ENCODE results near the gene NDST4.

NDST4 gene

DNA sequence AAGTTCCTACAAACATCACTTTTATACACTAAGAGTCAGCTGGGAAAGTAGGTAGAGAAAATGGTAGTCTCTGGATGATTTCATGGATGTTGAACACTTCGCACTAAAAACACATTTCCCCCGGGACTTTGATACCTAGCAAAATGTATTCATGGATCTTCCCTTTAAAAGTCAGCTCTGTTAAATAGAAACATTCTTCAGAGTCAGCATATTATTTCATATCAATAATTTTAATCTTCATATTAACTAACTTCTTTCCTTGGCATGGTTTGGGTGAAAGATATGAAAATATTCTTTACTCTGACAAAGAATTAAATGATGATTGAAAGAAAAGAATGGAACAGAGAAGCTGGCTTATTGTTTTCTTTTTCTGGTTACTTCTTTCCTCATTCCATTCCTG, 185.5 kb downstream of the NDST4 start:
- Histone ChIP-seq H3K4me3 (replicated peaks; ENCODE audit: insufficient read depth, low read length) (no peak overlapping the region), H3K27ac (replicated peaks) (no peak overlapping the region), H3K27me3 (ENCODE audit: insufficient read depth, poor library complexity, severe bottlenecking) (no peaks in the 10 kb centered on the region)
- DNase-seq (ENCODE audit: low read depth in 1 of 2, low spot score in 1 of 2) = no peak
- TF ChIP-seq, protein P1, sequence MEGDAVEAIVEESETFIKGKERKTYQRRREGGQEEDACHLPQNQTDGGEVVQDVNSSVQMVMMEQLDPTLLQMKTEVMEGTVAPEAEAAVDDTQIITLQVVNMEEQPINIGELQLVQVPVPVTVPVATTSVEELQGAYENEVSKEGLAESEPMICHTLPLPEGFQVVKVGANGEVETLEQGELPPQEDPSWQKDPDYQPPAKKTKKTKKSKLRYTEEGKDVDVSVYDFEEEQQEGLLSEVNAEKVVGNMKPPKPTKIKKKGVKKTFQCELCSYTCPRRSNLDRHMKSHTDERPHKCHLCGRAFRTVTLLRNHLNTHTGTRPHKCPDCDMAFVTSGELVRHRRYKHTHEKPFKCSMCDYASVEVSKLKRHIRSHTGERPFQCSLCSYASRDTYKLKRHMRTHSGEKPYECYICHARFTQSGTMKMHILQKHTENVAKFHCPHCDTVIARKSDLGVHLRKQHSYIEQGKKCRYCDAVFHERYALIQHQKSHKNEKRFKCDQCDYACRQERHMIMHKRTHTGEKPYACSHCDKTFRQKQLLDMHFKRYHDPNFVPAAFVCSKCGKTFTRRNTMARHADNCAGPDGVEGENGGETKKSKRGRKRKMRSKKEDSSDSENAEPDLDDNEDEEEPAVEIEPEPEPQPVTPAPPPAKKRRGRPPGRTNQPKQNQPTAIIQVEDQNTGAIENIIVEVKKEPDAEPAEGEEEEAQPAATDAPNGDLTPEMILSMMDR (IDR thresholded peaks at IDR 0.05; ENCODE audit: insufficient read depth, low read length) = no peak
- no peak for TF ChIP-seq SPI1 (IDR thresholded peaks at IDR 0.05; ENCODE audit: borderline replicate concordance, low read depth)

DNA sequence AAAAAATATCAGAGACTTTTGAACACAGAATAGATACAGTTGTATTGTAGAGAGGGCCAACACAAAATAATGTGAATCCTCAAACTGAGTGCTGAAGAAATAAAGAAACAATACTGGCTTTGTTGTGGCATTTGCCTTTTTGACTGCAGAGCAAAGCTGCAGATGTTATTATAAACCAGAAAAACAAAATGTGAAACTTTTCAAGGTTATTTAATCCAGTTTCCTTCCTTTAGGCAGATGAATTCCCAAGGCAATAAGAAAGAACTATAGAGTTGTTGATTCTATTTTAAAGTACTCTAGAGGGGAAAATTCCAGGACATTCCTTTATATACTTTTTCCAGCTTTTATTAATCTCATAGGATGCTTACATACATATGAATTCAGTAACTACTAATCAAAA, 186.8 kb downstream of the NDST4 start:
- Histone ChIP-seq H3K27me3 (ENCODE audit: insufficient read depth, poor library complexity, severe bottlenecking) (no peaks in the 10 kb centered on the region), H3K4me3 (replicated peaks; ENCODE audit: insufficient read depth, low read length) (no peak overlapping the region), H3K27ac (replicated peaks) (no peak overlapping the region)
- TF ChIP-seq POLR2AphosphoS5 (IDR thresholded peaks at IDR 0.05; ENCODE audit: low read depth) = no peak
- TF ChIP-seq, protein P1 (IDR thresholded peaks at IDR 0.05; ENCODE audit: insufficient read depth, low read length) = no peak
- DNase-seq (ENCODE audit: low read depth in 1 of 2, low spot score in 1 of 2) = no peak

DNA sequence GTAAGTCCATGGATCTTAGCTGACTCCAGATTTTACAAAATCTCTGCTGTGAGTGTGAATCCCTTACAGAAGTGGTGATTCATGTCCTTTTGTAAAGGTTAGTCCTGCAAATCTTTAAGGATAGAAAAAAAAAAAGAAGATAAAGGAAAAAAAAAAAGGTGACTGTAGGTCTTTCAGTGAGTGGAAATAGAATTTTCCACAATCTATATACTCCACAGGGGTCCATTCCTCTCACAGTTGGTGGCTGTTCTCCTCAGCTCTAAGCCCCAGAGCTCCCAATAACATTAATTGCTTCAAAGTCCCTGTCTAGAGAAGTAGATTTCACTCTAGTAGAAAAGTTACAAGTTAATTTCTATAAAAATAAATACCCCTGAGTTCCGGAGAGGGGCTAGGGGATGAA, 189.1 kb downstream of the NDST4 start:
- TF ChIP-seq, protein P1 (IDR thresholded peaks at IDR 0.05; ENCODE audit: insufficient read depth, low read length) = no peak
- TF ChIP-seq POLR2AphosphoS5 (IDR thresholded peaks at IDR 0.05; ENCODE audit: low read depth) (no peak), GABPA (IDR thresholded peaks at IDR 0.05; ENCODE audit: low read depth) (no peak), SPI1 (IDR thresholded peaks at IDR 0.05; ENCODE audit: borderline replicate concordance, low read depth) (no peak)
- TF ChIP-seq, protein P2, sequence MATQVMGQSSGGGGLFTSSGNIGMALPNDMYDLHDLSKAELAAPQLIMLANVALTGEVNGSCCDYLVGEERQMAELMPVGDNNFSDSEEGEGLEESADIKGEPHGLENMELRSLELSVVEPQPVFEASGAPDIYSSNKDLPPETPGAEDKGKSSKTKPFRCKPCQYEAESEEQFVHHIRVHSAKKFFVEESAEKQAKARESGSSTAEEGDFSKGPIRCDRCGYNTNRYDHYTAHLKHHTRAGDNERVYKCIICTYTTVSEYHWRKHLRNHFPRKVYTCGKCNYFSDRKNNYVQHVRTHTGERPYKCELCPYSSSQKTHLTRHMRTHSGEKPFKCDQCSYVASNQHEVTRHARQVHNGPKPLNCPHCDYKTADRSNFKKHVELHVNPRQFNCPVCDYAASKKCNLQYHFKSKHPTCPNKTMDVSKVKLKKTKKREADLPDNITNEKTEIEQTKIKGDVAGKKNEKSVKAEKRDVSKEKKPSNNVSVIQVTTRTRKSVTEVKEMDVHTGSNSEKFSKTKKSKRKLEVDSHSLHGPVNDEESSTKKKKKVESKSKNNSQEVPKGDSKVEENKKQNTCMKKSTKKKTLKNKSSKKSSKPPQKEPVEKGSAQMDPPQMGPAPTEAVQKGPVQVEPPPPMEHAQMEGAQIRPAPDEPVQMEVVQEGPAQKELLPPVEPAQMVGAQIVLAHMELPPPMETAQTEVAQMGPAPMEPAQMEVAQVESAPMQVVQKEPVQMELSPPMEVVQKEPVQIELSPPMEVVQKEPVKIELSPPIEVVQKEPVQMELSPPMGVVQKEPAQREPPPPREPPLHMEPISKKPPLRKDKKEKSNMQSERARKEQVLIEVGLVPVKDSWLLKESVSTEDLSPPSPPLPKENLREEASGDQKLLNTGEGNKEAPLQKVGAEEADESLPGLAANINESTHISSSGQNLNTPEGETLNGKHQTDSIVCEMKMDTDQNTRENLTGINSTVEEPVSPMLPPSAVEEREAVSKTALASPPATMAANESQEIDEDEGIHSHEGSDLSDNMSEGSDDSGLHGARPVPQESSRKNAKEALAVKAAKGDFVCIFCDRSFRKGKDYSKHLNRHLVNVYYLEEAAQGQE (IDR thresholded peaks at IDR 0.05; ENCODE audit: insufficient replicate concordance, low read depth) = no peak
- no peak overlapping the region for H3K27ac ChIP-seq (replicated peaks)
- no peak overlapping the region for H3K4me3 ChIP-seq (replicated peaks; ENCODE audit: insufficient read depth, low read length)
- H3K27me3 ChIP-seq (ENCODE audit: insufficient read depth, poor library complexity, severe bottlenecking) = no peaks in the 10 kb centered on the region
- DNase-seq (ENCODE audit: low read depth in 1 of 2, low spot score in 1 of 2) = no peak

DNA sequence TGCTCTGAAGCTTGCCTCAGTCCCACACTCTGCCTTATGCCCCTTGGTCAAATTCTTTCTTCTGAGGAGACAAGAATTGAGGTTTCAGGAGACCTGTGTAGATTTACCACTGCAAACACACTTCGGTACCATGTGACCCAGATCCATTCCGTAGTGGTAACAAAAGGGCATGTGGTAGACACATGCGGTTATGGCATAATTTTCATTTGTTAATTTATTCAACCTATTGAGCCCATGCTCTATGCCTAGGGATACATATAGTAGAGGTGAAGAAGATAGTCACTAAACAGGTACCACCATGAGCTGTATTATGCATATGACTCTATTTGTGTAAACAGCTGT, 190.9 kb downstream of the NDST4 start:
- DNase-seq (ENCODE audit: low read depth in 1 of 2, low spot score in 1 of 2) = no peak
- no peak overlapping the region for H3K4me3 ChIP-seq (replicated peaks; ENCODE audit: insufficient read depth, low read length)

More for the DNA sequence above, 190.9 kb downstream of the NDST4 start:
- no peak for TF ChIP-seq GABPA (IDR thresholded peaks at IDR 0.05; ENCODE audit: low read depth)
- TF ChIP-seq POLR2AphosphoS5 (IDR thresholded peaks at IDR 0.05; ENCODE audit: low read depth) = no peak
- TF ChIP-seq, protein P2 (IDR thresholded peaks at IDR 0.05; ENCODE audit: insufficient replicate concordance, low read depth) = no peak
- no peak for TF ChIP-seq SPI1 (IDR thresholded peaks at IDR 0.05; ENCODE audit: borderline replicate concordance, low read depth)
- TF ChIP-seq, protein P1 (IDR thresholded peaks at IDR 0.05; ENCODE audit: insufficient read depth, low read length) = no peak
- Histone ChIP-seq H3K27me3 (ENCODE audit: insufficient read depth, poor library complexity, severe bottlenecking) (no peaks in the 10 kb centered on the region), H3K27ac (replicated peaks) (no peak overlapping the region)
